CD1c-positive myeloid dendritic cell (primary cell): ENCODE data around the gene CYP2W1.
A peak's percentile ranks its signal among the peaks of the same experiment; 100 is the strongest.
"Not testable (repeated sequence)": the region's sequence is repeated elsewhere in the genome, so short reads cannot be mapped to it uniquely, and the experiment has no call there.

Experiments
- DNase-seq: peaks from one replicate; pipeline ENCODE4 v3.0.0-alpha.2; 2016; ENCODE audit errors: extremely low spot score

CYP2W1 gene

GRCh38 chr7:952548-953441 lies 30.2 kb upstream of the CYP2W1 start:
- DNase-seq = no peak

- peak; percentile 85 for DNase-seq
Observed at GRCh38 chr7:953547-954327, 29.2 kb upstream of the CYP2W1 start.

GRCh38 chr7:954330-955238 lies 28.4 kb upstream of the CYP2W1 start, which contains the start of gene ADAP1:
TSS of gene ADAP1 (minus strand) at chr7:954680. CDS start at chr7:954477, 203 bp downstream.
- peak; percentile 87 for DNase-seq

GRCh38 chr7:956031-956430 lies 26.9 kb upstream of the CYP2W1 start:
- no peak for DNase-seq

- DNase-seq = peak; percentile 85
Observed at GRCh38 chr7:957418-958220, 25.4 kb upstream of the CYP2W1 start.

- no peak for DNase-seq
Observed at GRCh38 chr7:958221-959200, 24.5 kb upstream of the CYP2W1 start.

GRCh38 chr7:959271-959670 lies 23.7 kb upstream of the CYP2W1 start:
- no peak for DNase-seq

- not testable (repeated sequence) for DNase-seq
Observed at GRCh38 chr7:959740-960139, 23.2 kb upstream of the CYP2W1 start.

- no peak for DNase-seq
Observed at GRCh38 chr7:960269-960871, 22.6 kb upstream of the CYP2W1 start.

GRCh38 chr7:960972-961371 lies 22.0 kb upstream of the CYP2W1 start:
- DNase-seq = not testable (repeated sequence)

GRCh38 chr7:961546-962400 lies 21.2 kb upstream of the CYP2W1 start:
- no peak for DNase-seq

GRCh38 chr7:962401-963081 lies 20.4 kb upstream of the CYP2W1 start:
- no peak for DNase-seq

- DNase-seq = no peak
Observed at GRCh38 chr7:963236-964078, 19.5 kb upstream of the CYP2W1 start.

- DNase-seq = peak; percentile 82
Observed at GRCh38 chr7:964401-965231, 18.4 kb upstream of the CYP2W1 start.

- DNase-seq = no peak
Observed at GRCh38 chr7:966291-967069, 16.5 kb upstream of the CYP2W1 start.
